Measurements from ENCODE around the gene TBX10. TPM values are rescaled to one million over a fixed set of nuclear protein-coding genes. Genes with fewer than 3 reads are reported as not detected.

TBX10 gene
- polyA plus RNA-seq, 1 donor from 2014 or later, result not detected

GRCh38 chr11:67585911-67586310 is 53.7 kb downstream of the TBX10 start:
- H3K4me2 ChIP-seq (ENCODE audit: low read length), result no peak overlapping the region
- no peak overlapping the region for H3K27ac ChIP-seq (ENCODE audit: low read length)
- H3K36me3 ChIP-seq (ENCODE audit: insufficient read depth, low read length), result no peaks in the 10 kb centered on the region
- no peak overlapping the region for H2AFZ ChIP-seq (ENCODE audit: low read depth, low read length)
- TF ChIP-seq TAF1 (IDR thresholded peaks at IDR 0.05; ENCODE audit: low read depth), result no peak
- no peak for TF ChIP-seq MXI1 (conservative IDR thresholded peaks at IDR 0.05; ENCODE audit: poor library complexity, severe bottlenecking)
- no peak for TF ChIP-seq RAD21 (conservative IDR thresholded peaks at IDR 0.05)
- no peak for TF ChIP-seq SMC3 (conservative IDR thresholded peaks at IDR 0.05; ENCODE audit: poor library complexity)
- TF ChIP-seq, protein P1, sequence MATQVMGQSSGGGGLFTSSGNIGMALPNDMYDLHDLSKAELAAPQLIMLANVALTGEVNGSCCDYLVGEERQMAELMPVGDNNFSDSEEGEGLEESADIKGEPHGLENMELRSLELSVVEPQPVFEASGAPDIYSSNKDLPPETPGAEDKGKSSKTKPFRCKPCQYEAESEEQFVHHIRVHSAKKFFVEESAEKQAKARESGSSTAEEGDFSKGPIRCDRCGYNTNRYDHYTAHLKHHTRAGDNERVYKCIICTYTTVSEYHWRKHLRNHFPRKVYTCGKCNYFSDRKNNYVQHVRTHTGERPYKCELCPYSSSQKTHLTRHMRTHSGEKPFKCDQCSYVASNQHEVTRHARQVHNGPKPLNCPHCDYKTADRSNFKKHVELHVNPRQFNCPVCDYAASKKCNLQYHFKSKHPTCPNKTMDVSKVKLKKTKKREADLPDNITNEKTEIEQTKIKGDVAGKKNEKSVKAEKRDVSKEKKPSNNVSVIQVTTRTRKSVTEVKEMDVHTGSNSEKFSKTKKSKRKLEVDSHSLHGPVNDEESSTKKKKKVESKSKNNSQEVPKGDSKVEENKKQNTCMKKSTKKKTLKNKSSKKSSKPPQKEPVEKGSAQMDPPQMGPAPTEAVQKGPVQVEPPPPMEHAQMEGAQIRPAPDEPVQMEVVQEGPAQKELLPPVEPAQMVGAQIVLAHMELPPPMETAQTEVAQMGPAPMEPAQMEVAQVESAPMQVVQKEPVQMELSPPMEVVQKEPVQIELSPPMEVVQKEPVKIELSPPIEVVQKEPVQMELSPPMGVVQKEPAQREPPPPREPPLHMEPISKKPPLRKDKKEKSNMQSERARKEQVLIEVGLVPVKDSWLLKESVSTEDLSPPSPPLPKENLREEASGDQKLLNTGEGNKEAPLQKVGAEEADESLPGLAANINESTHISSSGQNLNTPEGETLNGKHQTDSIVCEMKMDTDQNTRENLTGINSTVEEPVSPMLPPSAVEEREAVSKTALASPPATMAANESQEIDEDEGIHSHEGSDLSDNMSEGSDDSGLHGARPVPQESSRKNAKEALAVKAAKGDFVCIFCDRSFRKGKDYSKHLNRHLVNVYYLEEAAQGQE (IDR thresholded peaks at IDR 0.05; ENCODE audit: borderline replicate concordance), result no peak
- TF ChIP-seq POLR2AphosphoS5 (IDR thresholded peaks at IDR 0.05), result no peak
- TF ChIP-seq EZH2 (IDR thresholded peaks at IDR 0.05; ENCODE audit: borderline replicate concordance, insufficient read depth, low read length, poor library complexity, severe bottlenecking), result no peak
- no peak for TF ChIP-seq EP300 (conservative IDR thresholded peaks at IDR 0.05; ENCODE audit: poor library complexity, severe bottlenecking)
- no peak for TF ChIP-seq CTCF (IDR thresholded peaks at IDR 0.05; ENCODE audit: poor library complexity, severe bottlenecking)
- no peaks in the 10 kb centered on the region for H3F3A ChIP-seq (ENCODE audit: insufficient read depth, low read length, poor library complexity, severe bottlenecking)
- no peak overlapping the region for H3K9ac ChIP-seq (ENCODE audit: low read length)
- H3K4me3 ChIP-seq (ENCODE audit: low read length), result no peak overlapping the region
- no peaks in the 10 kb centered on the region for H3K79me2 ChIP-seq (replicated peaks; ENCODE audit: insufficient read depth, low read length)
- no peaks in the 10 kb centered on the region for H4K20me1 ChIP-seq (ENCODE audit: insufficient read depth)
- H3K9me3 ChIP-seq (ENCODE audit: low read length), result no peaks in the 10 kb centered on the region
- H3K27me3 ChIP-seq (ENCODE audit: insufficient read depth, low read depth, low read length), result no peaks in the 10 kb centered on the region
- no peaks in the 10 kb centered on the region for H3K9me2 ChIP-seq (ENCODE audit: insufficient read depth, low read length)

- Histone ChIP-seq H3K4me2 (ENCODE audit: low read length) (no peak overlapping the region), H3F3A (ENCODE audit: insufficient read depth, low read length, poor library complexity, severe bottlenecking) (no peaks in the 10 kb centered on the region), H3K79me2 (replicated peaks; ENCODE audit: insufficient read depth, low read length) (no peaks in the 10 kb centered on the region), H3K27me3 (ENCODE audit: insufficient read depth, low read depth, low read length) (no peaks in the 10 kb centered on the region), H2AFZ (ENCODE audit: low read depth, low read length) (no peak overlapping the region), H3K9me3 (ENCODE audit: low read length) (no peaks in the 10 kb centered on the region), H3K36me3 (ENCODE audit: insufficient read depth, low read length) (no peaks in the 10 kb centered on the region), H4K20me1 (ENCODE audit: insufficient read depth) (no peaks in the 10 kb centered on the region), H3K9ac (ENCODE audit: low read length) (no peak overlapping the region), H3K27ac (ENCODE audit: low read length) (no peak overlapping the region), H3K4me3 (ENCODE audit: low read length) (no peak overlapping the region), H3K9me2 (ENCODE audit: insufficient read depth, low read length) (no peaks in the 10 kb centered on the region)
- no peak for TF ChIP-seq RAD21 (conservative IDR thresholded peaks at IDR 0.05)
- TF ChIP-seq SMC3 (conservative IDR thresholded peaks at IDR 0.05; ENCODE audit: poor library complexity), result no peak
- no peak for TF ChIP-seq POLR2AphosphoS5 (IDR thresholded peaks at IDR 0.05)
- TF ChIP-seq TAF1 (IDR thresholded peaks at IDR 0.05; ENCODE audit: low read depth), result no peak
- TF ChIP-seq EZH2 (IDR thresholded peaks at IDR 0.05; ENCODE audit: borderline replicate concordance, insufficient read depth, low read length, poor library complexity, severe bottlenecking), result no peak
- TF ChIP-seq, protein P1 (IDR thresholded peaks at IDR 0.05; ENCODE audit: borderline replicate concordance), result no peak
- no peak for TF ChIP-seq CTCF (IDR thresholded peaks at IDR 0.05; ENCODE audit: poor library complexity, severe bottlenecking)
- TF ChIP-seq EP300 (conservative IDR thresholded peaks at IDR 0.05; ENCODE audit: poor library complexity, severe bottlenecking), result no peak
- TF ChIP-seq MXI1 (conservative IDR thresholded peaks at IDR 0.05; ENCODE audit: poor library complexity, severe bottlenecking), result no peak
Observed at GRCh38 chr11:67584881-67585873, 54.4 kb downstream of the TBX10 start.

Measured in neural cell (in vitro differentiated cells).